PC-3 (cell line): Measurements from ENCODE around the gene SPATA20.

ENCODE experiments used
- EZH2phosphoT487 ChIP-seq: fragments of 300-600 bp; sonication (generic); IDR thresholded peaks from 2 replicates; pipeline ENCODE4 v1.6.1; 2018; ENCODE audit warnings: mild to moderate bottlenecking, antibody characterized with exemption, low read length, borderline replicate concordance
- TF ChIP-seq, protein P1 (sequence below): fragments of 300-600 bp; sonication (generic); conservative IDR thresholded peaks from 2 replicates; pipeline ENCODE4 v1.5.1; 2017; ENCODE audit warnings: antibody characterized with exemption, low read depth, mild to moderate bottlenecking, low read length

DNA sequence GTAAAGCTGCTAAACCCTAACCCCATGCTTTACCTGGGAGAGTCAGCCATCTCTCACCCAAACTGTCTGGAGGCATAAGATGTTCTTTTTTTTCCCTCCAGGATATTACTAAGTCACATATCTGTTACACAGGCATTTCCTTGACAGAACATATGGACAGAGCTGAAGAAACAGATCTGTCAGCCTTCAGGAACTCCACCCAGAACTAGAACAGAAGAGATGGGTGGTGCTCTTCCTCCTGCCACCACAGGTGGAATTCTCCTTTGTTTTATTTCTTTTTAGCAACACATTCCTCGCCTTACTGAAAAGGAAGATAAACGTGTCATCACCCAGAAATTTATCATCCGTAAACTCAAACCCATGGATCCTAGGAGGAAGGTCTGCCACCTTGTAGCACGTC lies 30.0 kb upstream of the SPATA20 start:
- TF ChIP-seq, protein P1, sequence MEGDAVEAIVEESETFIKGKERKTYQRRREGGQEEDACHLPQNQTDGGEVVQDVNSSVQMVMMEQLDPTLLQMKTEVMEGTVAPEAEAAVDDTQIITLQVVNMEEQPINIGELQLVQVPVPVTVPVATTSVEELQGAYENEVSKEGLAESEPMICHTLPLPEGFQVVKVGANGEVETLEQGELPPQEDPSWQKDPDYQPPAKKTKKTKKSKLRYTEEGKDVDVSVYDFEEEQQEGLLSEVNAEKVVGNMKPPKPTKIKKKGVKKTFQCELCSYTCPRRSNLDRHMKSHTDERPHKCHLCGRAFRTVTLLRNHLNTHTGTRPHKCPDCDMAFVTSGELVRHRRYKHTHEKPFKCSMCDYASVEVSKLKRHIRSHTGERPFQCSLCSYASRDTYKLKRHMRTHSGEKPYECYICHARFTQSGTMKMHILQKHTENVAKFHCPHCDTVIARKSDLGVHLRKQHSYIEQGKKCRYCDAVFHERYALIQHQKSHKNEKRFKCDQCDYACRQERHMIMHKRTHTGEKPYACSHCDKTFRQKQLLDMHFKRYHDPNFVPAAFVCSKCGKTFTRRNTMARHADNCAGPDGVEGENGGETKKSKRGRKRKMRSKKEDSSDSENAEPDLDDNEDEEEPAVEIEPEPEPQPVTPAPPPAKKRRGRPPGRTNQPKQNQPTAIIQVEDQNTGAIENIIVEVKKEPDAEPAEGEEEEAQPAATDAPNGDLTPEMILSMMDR = no peak
- no peak for TF ChIP-seq EZH2phosphoT487
